B cell (primary cell): ENCODE data around the gene CDIPT.

Source experiments
- CTCF ChIP-seq: fragments of 200-600 bp; IDR thresholded peaks from one replicate; pipeline ENCODE4 v1.8.0; 2022; ENCODE audit warnings: antibody characterized with exemption, mild to moderate bottlenecking
- EZH2 ChIP-seq: IDR thresholded peaks from 2 replicates; pipeline ENCODE4 v1.6.1; 2012; ENCODE audit warnings: borderline replicate concordance, low read depth, mild to moderate bottlenecking, moderate library complexity, low read length; ENCODE audit not compliant: insufficient read depth, poor library complexity, severe bottlenecking

- TF ChIP-seq CTCF (no peak), EZH2 (no peak)
These were observed 21.0 kb upstream of the CDIPT start for GRCh38 chr16:29883987-29884386.
